Measurements from ENCODE around the gene CEACAM8.

- TF ChIP-seq CTCF (IDR thresholded peaks at IDR 0.05) (no peak), EZH2 (IDR thresholded peaks at IDR 0.05) (no peak), EZH2phosphoT487 (IDR thresholded peaks at IDR 0.05) (no peak)
These were observed 54.6 kb downstream of the CEACAM8 start for GRCh38 chr19:42540071-42540553.
